ENCODE results near the gene NECAB2. TPM values are rescaled to one million over a fixed set of nuclear protein-coding genes. Genes with fewer than 3 reads are reported as not detected.

Gene NECAB2
- total RNA-seq, 1 donor from 2014 or later = 0.32 TPM

DNA sequence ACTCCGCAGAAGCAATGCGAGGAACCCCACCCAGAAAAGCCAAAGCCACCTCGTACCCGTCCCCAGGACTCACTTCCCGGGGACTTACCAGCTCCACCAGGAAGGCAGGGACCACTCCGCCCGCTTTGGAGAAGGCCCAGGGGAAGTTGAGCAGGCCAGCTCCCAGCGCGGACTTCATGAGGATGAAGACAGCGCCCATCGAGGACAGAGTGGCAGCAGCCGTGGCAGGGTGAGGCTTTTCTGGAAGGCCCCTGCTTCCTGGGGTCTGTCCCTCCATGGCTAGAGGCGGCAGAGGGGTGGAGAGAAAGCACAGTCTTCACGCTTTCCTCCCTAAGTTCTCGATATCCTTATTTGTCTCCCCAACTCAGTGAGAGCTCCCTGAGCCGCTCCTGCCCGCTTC is 73.8 kb downstream of the NECAB2 start:
- Histone ChIP-seq H3K4me3 (ENCODE audit: insufficient read depth, low read depth, low read length) (no peak overlapping the region), H3K4me1 (ENCODE audit: insufficient read depth, low read length) (no peaks in the 10 kb centered on the region), H3K9ac (ENCODE audit: low read length) (no peak overlapping the region), H3K27ac (ENCODE audit: low read depth, low read length) (no peak overlapping the region), H2AFZ (ENCODE audit: low read depth, low read length) (no peak overlapping the region), H3K4me2 (ENCODE audit: low read length) (no peak overlapping the region), H3K9me3 (ENCODE audit: insufficient read depth, low read depth, low read length) (no peaks in the 10 kb centered on the region), H4K20me1 (ENCODE audit: insufficient read depth, low read length) (peaks cover 6% of the 10 kb centered on the region), H3K79me2 (ENCODE audit: insufficient read depth, low read length) (no peaks in the 10 kb centered on the region), H3K36me3 (ENCODE audit: insufficient read depth, low read length) (no peaks in the 10 kb centered on the region), H3K27me3 (ENCODE audit: insufficient read depth, low read length) (peaks cover 36% of the 10 kb centered on the region)
- Mint-ChIP-seq H3K9me3 (ENCODE audit: unreplicated experiment) (peaks cover 1% of the 10 kb centered on the region), H3K36me3 (ENCODE audit: low read depth, unreplicated experiment) (peaks cover 5% of the 10 kb centered on the region), H3K4me3 (ENCODE audit: unreplicated experiment) (no peak overlapping the region), H3K27me3 (ENCODE audit: low read depth, unreplicated experiment) (peaks cover 33% of the 10 kb centered on the region), H3K27ac (ENCODE audit: unreplicated experiment) (no peak overlapping the region), H3K4me1 (ENCODE audit: low read depth, unreplicated experiment) (peaks cover 2% of the 10 kb centered on the region)
- TF ChIP-seq, protein P1, sequence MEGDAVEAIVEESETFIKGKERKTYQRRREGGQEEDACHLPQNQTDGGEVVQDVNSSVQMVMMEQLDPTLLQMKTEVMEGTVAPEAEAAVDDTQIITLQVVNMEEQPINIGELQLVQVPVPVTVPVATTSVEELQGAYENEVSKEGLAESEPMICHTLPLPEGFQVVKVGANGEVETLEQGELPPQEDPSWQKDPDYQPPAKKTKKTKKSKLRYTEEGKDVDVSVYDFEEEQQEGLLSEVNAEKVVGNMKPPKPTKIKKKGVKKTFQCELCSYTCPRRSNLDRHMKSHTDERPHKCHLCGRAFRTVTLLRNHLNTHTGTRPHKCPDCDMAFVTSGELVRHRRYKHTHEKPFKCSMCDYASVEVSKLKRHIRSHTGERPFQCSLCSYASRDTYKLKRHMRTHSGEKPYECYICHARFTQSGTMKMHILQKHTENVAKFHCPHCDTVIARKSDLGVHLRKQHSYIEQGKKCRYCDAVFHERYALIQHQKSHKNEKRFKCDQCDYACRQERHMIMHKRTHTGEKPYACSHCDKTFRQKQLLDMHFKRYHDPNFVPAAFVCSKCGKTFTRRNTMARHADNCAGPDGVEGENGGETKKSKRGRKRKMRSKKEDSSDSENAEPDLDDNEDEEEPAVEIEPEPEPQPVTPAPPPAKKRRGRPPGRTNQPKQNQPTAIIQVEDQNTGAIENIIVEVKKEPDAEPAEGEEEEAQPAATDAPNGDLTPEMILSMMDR (IDR thresholded peaks at IDR 0.05; ENCODE audit: insufficient read depth, low read depth, low read length) = no peak
- no peak for TF ChIP-seq EZH2 (IDR thresholded peaks at IDR 0.05; ENCODE audit: insufficient read depth, low read length)
- no peak for DNase-seq (ENCODE audit: low read depth)
- FAIRE-seq = no peak

DNA sequence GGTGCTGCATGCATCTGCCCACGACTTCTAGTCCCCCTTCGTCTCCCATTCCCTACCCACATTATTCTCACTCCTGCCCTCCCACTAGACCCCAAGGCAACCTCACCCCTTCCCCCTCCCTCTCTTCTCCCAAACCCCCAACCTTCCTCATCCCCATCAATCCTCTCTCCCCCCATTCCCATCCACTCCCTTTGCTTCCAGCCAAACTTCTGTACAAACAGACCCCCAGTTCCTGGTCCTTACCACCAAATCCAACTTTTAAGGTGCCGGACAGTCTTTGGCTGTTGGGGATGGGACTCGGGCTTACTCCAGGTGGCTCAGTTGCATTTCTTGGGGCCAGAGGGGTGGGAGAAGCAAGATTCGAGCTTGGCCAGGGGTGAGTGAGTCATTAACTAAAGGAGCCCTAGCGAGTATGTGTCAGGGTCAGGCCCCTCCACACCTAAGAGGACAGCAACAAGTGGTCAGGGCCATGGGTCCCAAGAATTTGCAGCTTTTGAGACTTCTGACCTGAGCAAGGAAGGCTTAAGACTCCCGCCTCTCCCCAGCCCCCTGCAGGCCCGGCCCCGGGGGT is 74.3 kb downstream of the NECAB2 start, which contains the start of gene SLC38A8:
TSS of gene SLC38A8 (minus strand) at position 488 of the 571 bp plus-strand sequence. CDS start 638 bp downstream, outside the sequence.
- peaks cover 5% of the 10 kb centered on the region for H3K36me3 Mint-ChIP-seq (ENCODE audit: low read depth, unreplicated experiment)
- no peak for FAIRE-seq
- H2AFZ ChIP-seq (ENCODE audit: low read depth, low read length) = no peak within 1 kb of the TSS

More for the DNA sequence above, 74.3 kb downstream of the NECAB2 start, which contains the start of gene SLC38A8:
- TF ChIP-seq, protein P1 (IDR thresholded peaks at IDR 0.05; ENCODE audit: insufficient read depth, low read depth, low read length) = no peak
- TF ChIP-seq EZH2 (IDR thresholded peaks at IDR 0.05; ENCODE audit: insufficient read depth, low read length) = no peak
- Mint-ChIP-seq H3K4me3 (ENCODE audit: unreplicated experiment) (no peak within 1 kb of the TSS), H3K27me3 (ENCODE audit: low read depth, unreplicated experiment) (peaks cover 33% of the 10 kb centered on the region), H3K9me3 (ENCODE audit: unreplicated experiment) (peaks cover 1% of the 10 kb centered on the region), H3K4me1 (ENCODE audit: low read depth, unreplicated experiment) (peaks cover 2% of the 10 kb centered on the region), H3K27ac (ENCODE audit: unreplicated experiment) (no peak within 1 kb of the TSS)
- Histone ChIP-seq H3K9ac (ENCODE audit: low read length) (no peak within 1 kb of the TSS), H4K20me1 (ENCODE audit: insufficient read depth, low read length) (peaks cover 6% of the 10 kb centered on the region), H3K36me3 (ENCODE audit: insufficient read depth, low read length) (no peaks in the 10 kb centered on the region), H3K27me3 (ENCODE audit: insufficient read depth, low read length) (peaks cover 36% of the 10 kb centered on the region), H3K4me2 (ENCODE audit: low read length) (no peak within 1 kb of the TSS), H3K9me3 (ENCODE audit: insufficient read depth, low read depth, low read length) (no peaks in the 10 kb centered on the region), H3K4me1 (ENCODE audit: insufficient read depth, low read length) (no peaks in the 10 kb centered on the region), H3K27ac (ENCODE audit: low read depth, low read length) (no peak within 1 kb of the TSS), H3K79me2 (ENCODE audit: insufficient read depth, low read length) (no peaks in the 10 kb centered on the region), H3K4me3 (ENCODE audit: insufficient read depth, low read depth, low read length) (no peak within 1 kb of the TSS)
- no peak for DNase-seq (ENCODE audit: low read depth)
